ENCODE data around the gene TMPRSS6. TPM values are rescaled to one million over a fixed set of nuclear protein-coding genes. Genes with fewer than 3 reads are reported as not detected.

Gene TMPRSS6
- total RNA-seq, 1 donor from 2014 or later: not detected

- DNase-seq: no peak
Measured at GRCh38 chr22:37115032-37115431, 5.5 kb upstream of the TMPRSS6 start.

- DNase-seq: no peak
Measured at GRCh38 chr22:37113757-37114156, 4.2 kb upstream of the TMPRSS6 start.

- no peak for DNase-seq
Measured at GRCh38 chr22:37112084-37112728, 2.7 kb upstream of the TMPRSS6 start.

GRCh38 chr22:37111156-37111717 lies 1.7 kb upstream of the TMPRSS6 start:
- DNase-seq: no peak

- no peak for DNase-seq
Measured at GRCh38 chr22:37107816-37108621, 1.5 kb downstream of the TMPRSS6 start.

GRCh38 chr22:37105990-37106389 lies 3.5 kb downstream of the TMPRSS6 start:
- no peak for DNase-seq

- no peak for DNase-seq
Measured at GRCh38 chr22:37105154-37105553, 4.4 kb downstream of the TMPRSS6 start.

GRCh38 chr22:37103656-37104452 lies 5.7 kb downstream of the TMPRSS6 start:
- DNase-seq: no peak

- DNase-seq: no peak
Measured at GRCh38 chr22:37103151-37103550, 6.4 kb downstream of the TMPRSS6 start.

- no peak for DNase-seq
Measured at GRCh38 chr22:37101311-37102066, 8.0 kb downstream of the TMPRSS6 start.

GRCh38 chr22:37100589-37101127 lies 8.9 kb downstream of the TMPRSS6 start:
- no peak for DNase-seq

- DNase-seq: peak; percentile 49
Measured at GRCh38 chr22:37098976-37099591, 10.4 kb downstream of the TMPRSS6 start.

- no peak for DNase-seq
Measured at GRCh38 chr22:37097346-37097745, 12.2 kb downstream of the TMPRSS6 start.

GRCh38 chr22:37095113-37095512 lies 14.4 kb downstream of the TMPRSS6 start:
- no peak for DNase-seq

GRCh38 chr22:37094239-37094638 lies 15.3 kb downstream of the TMPRSS6 start:
- DNase-seq: no peak

GRCh38 chr22:37092997-37093396 lies 16.5 kb downstream of the TMPRSS6 start:
- DNase-seq: no peak

- DNase-seq: no peak
Measured at GRCh38 chr22:37091994-37092393, 17.5 kb downstream of the TMPRSS6 start.

- DNase-seq: peak; percentile 64
Measured at GRCh38 chr22:37090920-37091695, 18.4 kb downstream of the TMPRSS6 start.

- DNase-seq: no peak
Measured at GRCh38 chr22:37089434-37089833, 20.1 kb downstream of the TMPRSS6 start.

GRCh38 chr22:37088750-37089408 lies 20.6 kb downstream of the TMPRSS6 start:
- no peak for DNase-seq
